ENCODE results near the gene ARMC5. TPM values are rescaled to one million over a fixed set of nuclear protein-coding genes. Genes with fewer than 3 reads are reported as not detected.

ARMC5 gene
- total and polyA plus RNA-seq, 10 of the 15 experiments (the other 5 are each of a cell fraction or from before 2014, with no cell fraction given) = 0.06 to 13.2 (median 5.6) TPM

GRCh38 chr16:31451201-31451600 lies 8.1 kb upstream of the ARMC5 start:
- FAIRE-seq = no peak
- Histone ChIP-seq H3K4me3 (no peak overlapping the region), H3K27me3 (replicated peaks in 1 of 2; ENCODE audit: control insufficient read depth in 2 of 2, insufficient read depth in 2 of 2, low read length in 1 of 2) (no peaks in the 10 kb centered on the region), H4K20me1 (ENCODE audit: control insufficient read depth, insufficient read depth) (peaks cover 4% of the 10 kb centered on the region; the same call in 1 of the 2 replicates), H3K4me1 (ENCODE audit: control insufficient read depth, insufficient read depth, low read length) (peaks cover 3% of the 10 kb centered on the region; the same call in 1 of the 2 replicates), H3K79me2 (ENCODE audit: control insufficient read depth, insufficient read depth, low read length) (peaks cover 7% of the 10 kb centered on the region), H3K36me3 (ENCODE audit: control insufficient read depth in 2 of 2, insufficient read depth in 2 of 2, low read length in 1 of 2) (no peaks in the 10 kb centered on the region), H3K9ac (ENCODE audit: control insufficient read depth, insufficient read depth, low read length) (no peak overlapping the region), H3K27ac (ENCODE audit: control insufficient read depth, insufficient read depth) (no peak overlapping the region), H3K4me2 (ENCODE audit: control insufficient read depth, insufficient read depth) (no peak overlapping the region), H3K9me3 (replicated peaks; ENCODE audit: control insufficient read depth, insufficient read depth, low read length) (no peaks in the 10 kb centered on the region), H2AFZ (ENCODE audit: control insufficient read depth, low read depth, low read length) (no peak overlapping the region)
- ChIA-PET RAD21 (ENCODE audit: unreplicated experiment) (no interaction called here), CTCF (interaction anchor here (0.7 to 3.0 kb wide), 8 partner anchors 8 to 524 kb away, joined by 3 to 11 read pairs (median 3); partner anchors contain the start of genes KAT8 and ZNF843), POLR2A (no interaction called here), SMC1A (ENCODE audit: uncharacterized antibody, unreplicated experiment) (interaction anchor here (0.8 to 1.6 kb wide), 3 partner anchors 10 to 66 kb away, joined by 3 to 5 read pairs (median 5); no protein-coding TSS in a partner anchor)
- no peak for TF ChIP-seq NR2F1 (conservative IDR thresholded peaks at IDR 0.05)
- no peak for TF ChIP-seq BRCA1 (IDR thresholded peaks at IDR 0.05; ENCODE audit: low read depth, low read length)
- TF ChIP-seq RB1 (IDR thresholded peaks at IDR 0.05; ENCODE audit: borderline replicate concordance) = no peak
- no peak for TF ChIP-seq LARP7 (IDR thresholded peaks at IDR 0.05)
- no peak for TF ChIP-seq RFX5 (IDR thresholded peaks at IDR 0.05; ENCODE audit: low read depth, low read length)
- TF ChIP-seq NR2C2 (IDR thresholded peaks at IDR 0.05; ENCODE audit: borderline replicate concordance, control insufficient read depth, insufficient read length, low read depth) = no peak
- no peak for TF ChIP-seq MTA2 (IDR thresholded peaks at IDR 0.05; ENCODE audit: low read depth)
- no peak for TF ChIP-seq IRF5 (IDR thresholded peaks at IDR 0.05; ENCODE audit: borderline replicate concordance)
- no peak for TF ChIP-seq ZNF274 (IDR thresholded peaks at IDR 0.05; ENCODE audit: insufficient read depth, insufficient read length)
- TF ChIP-seq ZNF592 (IDR thresholded peaks at IDR 0.05) = no peak
- no peak for TF ChIP-seq POU2F2 (IDR thresholded peaks at IDR 0.05; ENCODE audit: borderline replicate concordance, low read depth, low read length)
- no peak for TF ChIP-seq FOXK2 (IDR thresholded peaks at IDR 0.05)
- TF ChIP-seq IRF3 (IDR thresholded peaks at IDR 0.05) = no peak
- TF ChIP-seq ZNF24 (IDR thresholded peaks at IDR 0.05) = no peak
- TF ChIP-seq KLF5 (IDR thresholded peaks at IDR 0.05; ENCODE audit: partially characterized antibody) = no peak
- TF ChIP-seq MTA3 (IDR thresholded peaks at IDR 0.05; ENCODE audit: borderline replicate concordance, low read length) = no peak
- no peak for TF ChIP-seq MEF2A (IDR thresholded peaks at IDR 0.05; ENCODE audit: insufficient read depth, low read depth, low read length)
- no peak for TF ChIP-seq ATF7 (IDR thresholded peaks at IDR 0.05; ENCODE audit: low read depth)
- TF ChIP-seq BACH1 (IDR thresholded peaks at IDR 0.05; ENCODE audit: borderline replicate concordance) = no peak
- TF ChIP-seq NFXL1 (IDR thresholded peaks at IDR 0.05; ENCODE audit: borderline replicate concordance) = no peak
- intact Hi-C loops (cut with micrococcal nuclease; ENCODE audit: unreplicated experiment) (no loop called here), in situ Hi-C loops (cut with MboI) (no loop called here)
- 83% methylated on average over 5 of the region's 5 CpGs for WGBS (ENCODE audit: insufficient coverage, insufficient replicate concordance, low lambda C conversion rate, missing lambda C conversion rate)
- DNase-seq (ENCODE audit: low read depth, low spot score) = no peak
- BruUV-seq (replicated peaks) = no TSS peak
- ATAC-seq = no peak

Measured in GM12878 (cell line).